GM12875 (cell line): ENCODE data around the gene C1orf174.

Experiments
- H3K4me3 ChIP-seq: one replicate; pipeline ENCODE4 v1.5.1; 2011; ENCODE audit warnings: low read depth, low read length, control low read depth
- TF ChIP-seq, protein P1 (sequence below): IDR thresholded peaks from 2 replicates; pipeline ENCODE4 v1.5.1; 2011; ENCODE audit warnings: low read depth, mild to moderate bottlenecking, control low read depth, inconsistent platforms, low read length, moderate library complexity, borderline replicate concordance; ENCODE audit not compliant: insufficient read depth

C1orf174 gene

DNA sequence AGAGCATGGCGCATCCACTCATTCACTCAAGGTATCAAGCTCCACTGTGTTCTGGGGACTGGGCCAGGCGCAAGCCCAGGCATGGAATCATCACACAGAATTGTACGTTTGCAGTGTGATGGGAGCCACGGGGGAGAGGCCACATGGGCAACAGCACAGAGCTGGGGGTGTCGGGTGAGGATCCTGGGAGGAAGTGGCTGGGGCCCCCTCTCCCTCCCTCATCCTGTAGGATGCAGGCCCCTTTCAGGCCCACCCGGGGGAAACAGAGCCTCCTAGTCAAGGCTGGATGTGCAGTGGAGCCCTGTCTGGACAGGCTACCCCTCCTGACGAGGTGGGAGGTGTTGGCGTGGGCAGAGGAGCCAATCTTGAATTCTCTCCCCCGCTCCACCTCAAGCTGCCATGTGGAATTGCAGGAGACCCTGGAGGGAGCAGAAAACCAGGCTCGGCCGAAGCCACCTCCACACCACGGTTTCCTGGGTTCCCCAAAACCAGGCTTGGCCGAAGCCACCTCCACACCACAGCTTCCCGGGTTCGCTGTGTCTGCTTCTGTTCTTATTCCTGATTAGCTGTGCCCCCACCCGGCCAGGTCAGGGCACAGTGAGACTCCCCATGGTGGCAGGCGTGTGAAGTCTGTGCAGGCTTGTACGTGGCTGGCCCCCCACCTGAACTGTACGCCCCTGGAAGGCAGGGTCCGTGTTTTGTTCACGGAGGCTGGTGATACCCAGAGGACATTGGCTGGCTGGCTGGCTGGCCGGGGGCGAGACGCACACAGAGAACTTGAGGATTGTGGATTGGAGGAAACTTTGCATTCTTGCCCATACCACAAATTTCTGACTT, 4.2 kb upstream of the C1orf174 start:
- TF ChIP-seq, protein P1, sequence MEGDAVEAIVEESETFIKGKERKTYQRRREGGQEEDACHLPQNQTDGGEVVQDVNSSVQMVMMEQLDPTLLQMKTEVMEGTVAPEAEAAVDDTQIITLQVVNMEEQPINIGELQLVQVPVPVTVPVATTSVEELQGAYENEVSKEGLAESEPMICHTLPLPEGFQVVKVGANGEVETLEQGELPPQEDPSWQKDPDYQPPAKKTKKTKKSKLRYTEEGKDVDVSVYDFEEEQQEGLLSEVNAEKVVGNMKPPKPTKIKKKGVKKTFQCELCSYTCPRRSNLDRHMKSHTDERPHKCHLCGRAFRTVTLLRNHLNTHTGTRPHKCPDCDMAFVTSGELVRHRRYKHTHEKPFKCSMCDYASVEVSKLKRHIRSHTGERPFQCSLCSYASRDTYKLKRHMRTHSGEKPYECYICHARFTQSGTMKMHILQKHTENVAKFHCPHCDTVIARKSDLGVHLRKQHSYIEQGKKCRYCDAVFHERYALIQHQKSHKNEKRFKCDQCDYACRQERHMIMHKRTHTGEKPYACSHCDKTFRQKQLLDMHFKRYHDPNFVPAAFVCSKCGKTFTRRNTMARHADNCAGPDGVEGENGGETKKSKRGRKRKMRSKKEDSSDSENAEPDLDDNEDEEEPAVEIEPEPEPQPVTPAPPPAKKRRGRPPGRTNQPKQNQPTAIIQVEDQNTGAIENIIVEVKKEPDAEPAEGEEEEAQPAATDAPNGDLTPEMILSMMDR: no peak

GRCh38 chr1:3903141-3904005, 3.3 kb upstream of the C1orf174 start:
- H3K4me3 ChIP-seq: no peak overlapping the region
- TF ChIP-seq, protein P1: no peak

More for the DNA sequence above, 4.2 kb upstream of the C1orf174 start:
- no peak overlapping the region for H3K4me3 ChIP-seq

DNA sequence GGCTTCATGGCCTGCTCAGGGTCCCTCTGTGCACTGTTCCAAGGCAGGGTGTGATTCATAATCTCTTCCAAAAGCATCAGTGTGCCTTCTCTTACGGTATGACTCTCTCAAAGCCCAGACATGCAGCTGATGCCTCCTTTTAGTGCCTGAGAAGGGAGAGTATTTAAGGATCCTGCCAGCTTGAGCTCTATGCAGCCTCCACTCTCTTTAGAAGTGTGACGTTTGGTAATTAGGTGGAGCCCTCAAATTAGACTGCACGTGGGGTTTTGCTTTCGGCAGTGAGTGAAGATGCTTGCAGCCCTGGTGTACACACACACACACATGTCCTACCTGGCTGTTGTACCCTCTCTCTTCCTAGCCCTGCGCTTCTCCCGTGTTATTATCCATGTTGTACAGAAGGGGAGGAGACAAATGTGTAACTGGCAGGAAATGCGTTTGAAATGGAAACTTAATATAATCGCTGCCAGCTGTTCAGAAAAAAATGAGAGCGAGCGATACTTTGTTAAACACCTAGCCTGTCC, 2.6 kb upstream of the C1orf174 start:
- TF ChIP-seq, protein P1: no peak
- no peak overlapping the region for H3K4me3 ChIP-seq

GRCh38 chr1:3902111-3902511, 2.0 kb upstream of the C1orf174 start:
- H3K4me3 ChIP-seq: no peak overlapping the region
- TF ChIP-seq, protein P1: no peak

DNA sequence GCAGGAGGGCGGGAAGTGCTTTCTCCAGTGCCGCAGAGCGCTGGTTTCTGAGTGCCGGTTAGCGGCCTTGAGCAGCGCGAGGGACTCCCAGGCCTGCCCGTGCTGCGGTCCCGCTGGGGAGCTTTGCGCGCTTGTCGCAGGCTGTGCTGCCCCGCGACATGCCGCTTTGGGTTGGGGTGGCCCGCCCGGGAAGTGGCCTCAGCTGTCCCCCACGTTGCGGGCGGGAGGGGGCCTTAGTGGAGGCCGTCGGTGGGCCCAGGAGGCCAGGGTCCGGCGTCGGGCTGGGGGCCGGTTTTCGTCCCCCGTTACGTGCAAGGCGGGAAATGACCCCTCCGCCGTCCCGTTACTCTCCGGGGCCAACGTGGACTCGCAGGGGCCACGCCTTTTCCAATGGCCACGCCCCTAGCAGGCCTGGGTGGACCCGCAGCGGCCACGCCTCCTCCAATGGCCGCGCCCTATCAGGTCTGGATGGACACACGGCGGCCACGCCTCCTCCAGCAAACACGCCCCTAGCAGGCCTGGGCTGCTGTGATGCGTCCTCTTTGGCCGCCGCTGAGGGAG, 977 bp upstream of the C1orf174 start:
- TF ChIP-seq, protein P1: no peak
- H3K4me3 ChIP-seq: peak overlapping the region; percentile 94

DNA sequence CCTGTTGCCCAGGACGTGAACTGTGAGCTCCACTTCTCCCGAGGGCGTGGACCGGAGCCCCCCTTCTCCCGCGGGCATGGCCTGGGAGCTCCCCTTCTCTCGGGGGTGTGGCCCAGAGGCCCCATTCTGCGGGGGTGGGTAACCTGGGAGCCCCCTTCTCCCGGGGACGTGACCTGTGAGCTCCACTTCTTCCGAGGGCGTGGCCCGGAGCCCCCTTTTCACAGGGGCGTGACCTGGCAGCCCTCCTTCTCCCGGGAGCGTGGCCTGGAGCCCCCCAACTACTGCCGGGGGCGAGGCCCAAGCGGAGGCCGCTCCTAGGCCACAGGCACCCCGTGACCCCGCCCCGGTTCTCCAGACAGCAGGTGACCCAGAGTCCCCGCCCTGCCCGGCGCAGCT, 320 bp downstream of the C1orf174 start:
- peak overlapping the region; percentile 94 for H3K4me3 ChIP-seq
- TF ChIP-seq, protein P1: peak; percentile 32; the same call in 1 of the 2 replicates
